RWPE1 (cell line): ENCODE measurements around the gene C2CD4C.
"Not testable (repeated sequence)": the region's sequence is repeated elsewhere in the genome, so short reads cannot be mapped to it uniquely, and the experiment has no call there.

Source experiments
- CTCF ChIA-PET: fragments of 350-600 bp; sonication (Branson Sonifier 250); formaldehyde crosslinking; extraction: SDS; loops from one replicate; lab custom pipeline; 2021; lab: Yijun Ruan, JAX
- POLR2A ChIA-PET: fragments of 400-600 bp; formaldehyde crosslinking; extraction: SDS; loops from one replicate; lab custom pipeline; 2020; ENCODE audit warnings: antibody characterized with exemption; ENCODE audit not compliant: low non-redundant PET; lab: Yijun Ruan, JAX
- DNase-seq: peaks from one replicate; pipeline ENCODE4 v3.0.0; 2012; ENCODE audit warnings: low spot score
- H3K27ac ChIP-seq: fragments of 450-650 bp; 2 replicates; pipeline ENCODE4 v1.5.1; 2017
- CTCF ChIP-seq: fragments of 450-650 bp; conservative IDR thresholded peaks from 2 replicates; pipeline ENCODE4 v1.5.1; 2017; ENCODE audit warnings: low read depth, mild to moderate bottlenecking

The C2CD4C gene

GRCh38 chr19:397321-397720 lies 11.6 kb downstream of the C2CD4C start:
- TF ChIP-seq CTCF: no peak
- DNase-seq: no peak
- ChIA-PET POLR2A (no interaction called here), CTCF (no interaction called here)
- H3K27ac ChIP-seq: no peak overlapping the region

GRCh38 chr19:395467-395866 lies 13.5 kb downstream of the C2CD4C start:
- POLR2A ChIA-PET: no interaction called here
- no peak for DNase-seq
- no peak overlapping the region for H3K27ac ChIP-seq
- CTCF ChIA-PET: no interaction called here
- no peak for TF ChIP-seq CTCF

- CTCF ChIA-PET, H3K27ac ChIP-seq, DNase-seq, POLR2A ChIA-PET: not testable (repeated sequence)
These were observed 14.1 kb downstream of the C2CD4C start for GRCh38 chr19:394857-395256.

- H3K27ac ChIP-seq, CTCF ChIA-PET, POLR2A ChIA-PET, DNase-seq: not testable (repeated sequence)
These were observed 15.4 kb downstream of the C2CD4C start for GRCh38 chr19:393560-393959.

- POLR2A ChIA-PET: no interaction called here
- DNase-seq: no peak
These were observed 16.5 kb downstream of the C2CD4C start for GRCh38 chr19:392375-392970.

GRCh38 chr19:391726-392374 lies 17.1 kb downstream of the C2CD4C start:
- ChIA-PET POLR2A (no interaction called here), CTCF (no interaction called here)
- no peak overlapping the region for H3K27ac ChIP-seq
- no peak for TF ChIP-seq CTCF
- DNase-seq: no peak

More at GRCh38 chr19:392375-392970, 16.5 kb downstream of the C2CD4C start:
- H3K27ac ChIP-seq: no peak overlapping the region
- TF ChIP-seq CTCF: no peak
- CTCF ChIA-PET: no interaction called here

GRCh38 chr19:391207-391557 lies 17.8 kb downstream of the C2CD4C start:
- POLR2A ChIA-PET: no interaction called here
- CTCF ChIA-PET: no interaction called here
- TF ChIP-seq CTCF: no peak
- H3K27ac ChIP-seq: no peak overlapping the region
- no peak for DNase-seq
